Left lobe of liver (tissue), 2 donors: ENCODE data around the gene BST1. TPM values are rescaled to one million over a fixed set of nuclear protein-coding genes. Genes with fewer than 3 reads are reported as not detected.

Experiments
- ATAC-seq: fragments of 200-7000 bp; cut with Tn5 transposase; one replicate; pipeline ENCODE4 v1.9.1; 2020; ENCODE audit warnings: mild to moderate bottlenecking, moderate library complexity
- DNase-seq: peaks from one replicate; pipeline ENCODE4 v3.0.0-alpha.2; 2020; ENCODE audit warnings: low spot score
- total RNA-seq: library from RNA; stranded (reverse); gene quantifications from one replicate; pipeline ENCODE4 v1.2.1, GENCODE V29; 2021
- donor health status: DM: no; HTN: no; CAD: no; lungs with moderate emphysema.
- donor health status: DM: no; HTN: yes; CAD: no.

BST1 gene
- total RNA-seq, 1 donor from 2014 or later = 3.7 TPM

DNA sequence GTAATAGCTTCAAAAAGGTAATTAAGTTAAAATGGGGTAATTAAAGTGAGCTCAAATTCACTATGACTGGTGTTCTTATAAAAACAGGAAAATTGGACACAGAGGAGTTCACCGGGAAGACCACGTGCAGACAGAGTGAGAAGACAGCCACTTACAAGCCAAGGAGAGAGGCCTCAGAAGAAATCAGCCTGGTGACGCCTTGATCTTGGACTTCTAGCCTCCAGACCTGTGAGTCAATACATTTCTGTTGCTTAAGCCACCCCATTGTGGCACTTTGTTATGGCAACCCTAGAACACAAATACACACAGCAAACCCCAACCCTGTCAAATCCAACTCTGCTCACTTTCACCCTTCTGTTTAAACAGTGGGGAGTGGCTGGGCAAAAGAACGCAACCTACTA, 71.2 kb downstream of the BST1 start:
- ATAC-seq (no peak), DNase-seq (no peak)

DNA sequence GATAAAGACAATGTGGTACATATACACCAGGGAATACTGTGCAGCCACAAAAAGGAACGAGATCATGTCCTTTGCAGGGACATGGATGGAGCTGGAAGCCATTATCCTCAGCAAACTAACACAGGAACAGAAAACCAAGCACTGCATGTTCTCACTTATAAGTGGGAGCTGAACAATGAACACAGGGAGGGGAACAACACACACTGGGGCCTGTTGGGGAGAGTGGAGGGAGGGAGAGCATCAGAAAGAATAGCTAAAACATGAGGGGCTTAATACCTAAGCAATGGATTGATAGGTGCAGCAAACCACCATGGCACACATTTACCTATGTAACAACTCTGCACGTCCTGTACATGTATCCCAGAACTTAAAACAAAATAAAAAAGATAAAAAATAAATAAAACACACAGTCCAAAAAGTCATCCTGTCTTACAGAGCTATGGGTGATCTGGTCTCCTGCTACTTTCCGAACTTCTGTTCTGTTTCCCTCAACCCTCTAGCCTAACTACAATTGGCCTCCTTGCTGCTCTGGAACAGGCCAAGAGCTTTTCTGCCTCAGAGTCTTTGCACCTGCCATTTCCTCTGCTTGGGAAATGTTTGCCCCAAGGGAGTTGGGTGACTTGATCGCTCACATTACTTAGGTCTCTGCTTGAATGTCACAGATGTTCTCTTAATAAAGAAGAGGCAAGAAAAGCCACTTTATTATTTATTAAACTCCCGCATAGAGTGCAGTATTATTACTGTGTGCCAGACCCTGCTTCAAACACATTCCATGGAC, 74.2 kb downstream of the BST1 start:
- no peak for ATAC-seq
- no peak for DNase-seq

DNA sequence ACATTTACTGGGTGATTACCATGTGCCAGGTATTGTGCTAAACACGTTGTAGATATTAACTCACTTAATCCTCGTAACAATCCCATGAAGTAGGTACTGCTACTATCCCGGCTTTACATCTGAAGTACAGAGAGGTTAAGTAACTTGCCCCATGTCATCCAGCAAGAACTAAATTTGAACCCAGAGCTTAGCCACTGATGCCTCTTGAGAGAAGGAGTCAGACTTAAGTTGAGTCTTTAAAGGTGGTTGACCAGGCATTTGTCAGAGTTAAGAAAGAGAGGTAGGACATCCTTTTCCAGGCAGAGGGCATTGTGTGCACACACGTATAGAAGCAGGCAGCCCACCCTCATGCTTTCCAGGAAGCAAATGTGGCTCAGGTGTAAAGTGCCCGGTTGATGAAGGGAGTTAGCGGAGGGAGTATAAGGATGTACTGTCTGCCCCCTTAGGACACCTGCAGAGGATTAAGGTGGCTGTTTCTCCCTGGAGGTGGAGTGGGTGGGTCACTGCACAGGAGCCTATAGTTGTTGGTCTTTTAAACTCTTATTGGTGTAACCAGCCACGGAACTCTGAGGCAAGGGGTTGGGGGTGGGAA, 74.9 kb downstream of the BST1 start:
- DNase-seq = no peak
- no peak for ATAC-seq

DNA sequence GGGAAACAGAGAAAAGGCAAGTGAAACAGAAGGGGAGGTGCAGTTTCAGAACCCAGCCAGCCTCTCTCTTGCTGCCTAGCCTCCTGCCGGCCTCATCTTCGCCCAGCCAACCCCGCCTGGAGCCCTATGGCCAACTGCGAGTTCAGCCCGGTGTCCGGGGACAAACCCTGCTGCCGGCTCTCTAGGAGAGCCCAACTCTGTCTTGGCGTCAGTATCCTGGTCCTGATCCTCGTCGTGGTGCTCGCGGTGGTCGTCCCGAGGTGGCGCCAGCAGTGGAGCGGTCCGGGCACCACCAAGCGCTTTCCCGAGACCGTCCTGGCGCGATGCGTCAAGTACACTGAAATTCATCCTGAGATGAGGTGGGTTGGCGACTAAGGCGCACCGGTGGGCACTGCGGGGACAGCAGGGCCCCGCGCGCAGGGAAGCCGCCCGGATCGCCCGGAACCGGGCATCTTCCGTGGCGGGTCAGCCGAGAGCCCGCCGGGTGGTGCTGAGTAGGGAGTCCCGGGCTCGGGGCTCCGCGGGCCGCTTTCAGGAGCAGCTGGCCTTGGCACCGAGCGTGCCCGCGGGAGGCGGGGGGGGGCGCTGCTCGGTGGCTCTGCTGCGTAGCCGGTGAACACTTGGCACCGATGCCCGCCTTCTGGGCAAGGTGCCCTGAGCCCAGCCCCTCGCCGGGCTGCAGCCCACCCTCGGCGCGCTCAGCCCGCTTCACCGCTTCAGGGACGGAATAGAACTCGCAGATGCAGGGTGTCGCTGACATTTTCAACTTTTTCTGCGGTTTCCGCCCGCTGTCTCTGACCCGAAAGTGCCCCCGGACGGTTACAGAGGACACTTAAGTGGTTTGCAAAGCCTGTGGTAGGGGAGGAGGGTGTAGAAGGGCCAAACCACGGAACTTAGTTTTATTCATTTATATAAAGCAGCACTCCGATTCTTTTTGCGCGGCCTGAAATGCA, 75.7 kb downstream of the BST1 start, which contains the start of gene CD38:
TSS of gene CD38 (plus strand) at position 40 of the 953 bp plus-strand sequence. CDS start at position 127, 87 bp downstream.
- DNase-seq (peak; percentile 69), ATAC-seq (peak; percentile 86)

DNA sequence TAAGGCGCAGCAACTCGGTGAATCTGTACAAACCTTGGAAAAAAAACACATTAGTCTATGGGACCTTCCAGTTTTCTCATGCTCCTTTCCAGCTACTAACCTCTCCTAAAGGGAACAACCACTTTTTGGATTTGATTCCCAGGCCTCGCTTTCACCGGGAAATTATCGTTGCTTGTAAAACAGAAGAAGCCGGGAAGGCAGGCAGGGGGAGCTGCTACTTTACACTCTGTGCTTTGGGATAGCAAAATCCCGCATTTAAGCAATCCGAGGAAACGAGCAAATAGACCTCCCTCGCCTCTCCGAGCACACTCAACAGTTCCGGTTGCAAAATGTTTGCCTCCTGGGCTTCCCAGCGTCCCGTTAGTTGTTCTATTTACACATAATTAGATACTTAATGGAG, 76.4 kb downstream of the BST1 start:
- DNase-seq (peak; percentile 72), ATAC-seq (peak; percentile 84)

DNA sequence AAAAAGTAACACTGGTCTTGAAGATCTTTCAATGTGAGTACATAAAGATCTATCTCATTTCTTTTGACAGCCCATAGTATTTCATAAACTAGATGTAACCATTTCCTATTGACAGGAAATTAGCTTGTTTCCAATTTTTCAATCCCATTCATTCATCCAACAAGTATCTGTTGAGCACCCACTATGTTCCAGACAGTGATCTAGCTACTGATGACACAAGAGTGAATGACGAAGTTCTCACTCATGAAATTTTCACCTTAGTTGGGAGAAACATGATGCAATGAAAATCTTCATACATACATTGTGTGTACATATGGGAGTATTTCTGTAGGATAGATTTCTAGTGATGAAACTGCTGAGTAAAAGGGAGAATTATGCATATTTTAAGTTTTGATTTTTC, 76.9 kb downstream of the BST1 start:
- ATAC-seq (no peak), DNase-seq (no peak)

DNA sequence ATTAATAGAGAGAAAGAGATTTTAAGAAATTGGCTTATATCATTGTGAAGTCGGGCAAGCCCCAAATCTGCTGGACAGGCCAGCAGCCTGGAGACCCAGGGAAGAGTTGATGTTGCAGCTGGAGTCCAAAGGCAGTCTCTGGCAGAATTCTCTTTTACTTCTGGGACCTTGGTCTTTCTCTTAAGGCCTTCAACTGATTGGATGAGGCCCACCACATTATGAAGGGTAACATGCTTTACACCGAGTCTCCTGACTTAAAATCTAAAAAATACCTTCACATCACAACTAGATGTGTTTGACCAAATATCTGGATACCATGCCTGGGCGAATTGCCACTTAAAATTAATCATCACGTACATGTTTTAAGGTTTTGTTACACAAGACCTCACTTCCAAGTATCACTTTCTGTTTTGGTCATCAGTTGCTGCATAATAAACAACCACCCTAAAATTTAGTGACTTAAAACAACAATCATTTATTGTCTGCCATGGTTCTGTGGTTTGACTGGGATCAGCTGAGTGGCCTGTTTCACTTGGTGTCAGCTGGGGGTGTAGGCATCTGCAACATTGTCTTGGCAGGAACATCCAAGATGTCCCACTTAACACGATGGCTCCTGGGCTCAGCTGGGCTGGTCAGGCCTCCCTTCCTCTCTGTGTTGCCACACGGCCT, 78.7 kb downstream of the BST1 start:
- DNase-seq (no peak), ATAC-seq (no peak)

Other genes starting within 250 kb of the BST1 start
- gene CC2D2A, start 233.2 kb upstream of the BST1 start, total RNA-seq = 2.4 TPM
- 38.9 TPM for gene FBXL5, start 47.7 kb upstream of the BST1 start, total RNA-seq
- gene FAM200B, start 21.2 kb upstream of the BST1 start, total RNA-seq = 14.3 TPM
- gene CD38, start 75.3 kb downstream of the BST1 start, total RNA-seq = 4.6 TPM
- not detected for gene FGFBP1, start 235.7 kb downstream of the BST1 start, total RNA-seq